ENCODE data around the gene TLR1.

GRCh38 chr4:38831653-38832052, 27.1 kb upstream of the TLR1 start:
- TF ChIP-seq POLR2AphosphoS5 (IDR thresholded peaks at IDR 0.05; ENCODE audit: low read depth, low read length) (no peak), TAF1 (IDR thresholded peaks at IDR 0.05; ENCODE audit: borderline replicate concordance, low read depth, low read length) (no peak), POLR2A (IDR thresholded peaks at IDR 0.05; ENCODE audit: low read depth, low read length) (no peak)
